H9 (cell line): Measurements from ENCODE around the gene MOCOS. TPM values are rescaled to one million over a fixed set of nuclear protein-coding genes. Genes with fewer than 3 reads are reported as not detected.

ENCODE experiments used
- DNase-seq: peaks from one replicate; pipeline ENCODE4 v3.0.0-alpha.2; 2017
- H2AFZ ChIP-seq: one replicate; pipeline ENCODE4 v1.6.1; 2013; ENCODE audit warnings: mild to moderate bottlenecking, low read length, control low read depth, moderate library complexity
- H2AK5ac ChIP-seq: 2 replicates; pipeline ENCODE4 v1.6.1; 2013; ENCODE audit warnings: low read length, control low read depth, mixed read lengths; ENCODE audit not compliant: insufficient read length
- H2BK120ac ChIP-seq: one replicate; pipeline ENCODE4 v1.6.1; 2013; ENCODE audit warnings: low read depth, mild to moderate bottlenecking, low read length, control low read depth, inconsistent platforms; ENCODE audit not compliant: poor library complexity, severe bottlenecking
- H2BK12ac ChIP-seq: 2 replicates; pipeline ENCODE4 v1.6.1; 2013; ENCODE audit warnings: low read length, control low read depth, mixed read lengths, low read depth; ENCODE audit not compliant: insufficient read length
- H2BK15ac ChIP-seq: 2 replicates; pipeline ENCODE4 v1.6.1; 2013; ENCODE audit warnings: low read depth, low read length, control low read depth
- H2BK20ac ChIP-seq: one replicate; pipeline ENCODE4 v1.6.1; 2013; ENCODE audit warnings: low read depth, mild to moderate bottlenecking, low read length, control low read depth, inconsistent platforms; ENCODE audit not compliant: poor library complexity, severe bottlenecking
- H2BK5ac ChIP-seq: 2 replicates; pipeline ENCODE4 v1.6.1; 2013; ENCODE audit warnings: low read length, control low read depth, mixed read lengths; ENCODE audit not compliant: insufficient read length
- H3K14ac ChIP-seq: 2 replicates; pipeline ENCODE4 v1.6.1; 2013; ENCODE audit warnings: low read length, control low read depth; ENCODE audit not compliant: insufficient read depth
- H3K18ac ChIP-seq: 2 replicates; pipeline ENCODE4 v1.6.1; 2013; ENCODE audit warnings: low read depth, mild to moderate bottlenecking, mixed read lengths, low read length, control low read depth; ENCODE audit not compliant: insufficient read length
- H3K23ac ChIP-seq: 2 replicates; pipeline ENCODE4 v1.6.1; 2013; ENCODE audit warnings: low read length, control low read depth, mixed read lengths, low read depth; ENCODE audit not compliant: insufficient read length
- H3K23me2 ChIP-seq: 2 replicates; pipeline ENCODE4 v1.6.1; 2013; ENCODE audit warnings: low read depth, mild to moderate bottlenecking, mixed read lengths, low read length, control low read depth; ENCODE audit not compliant: insufficient read length, poor library complexity, severe bottlenecking
- H3K27ac ChIP-seq: 2 replicates; pipeline ENCODE4 v1.5.1; 2013; ENCODE audit warnings: low read length, control low read depth, mixed read lengths, low read depth; ENCODE audit not compliant: insufficient read length
- H3K27me3 ChIP-seq: 2 replicates; pipeline ENCODE4 v1.6.1; 2013; ENCODE audit warnings: low read length, control low read depth, inconsistent platforms; ENCODE audit not compliant: insufficient read depth
- H3K4ac ChIP-seq: 2 replicates; pipeline ENCODE4 v1.6.1; 2013; ENCODE audit warnings: low read depth, mild to moderate bottlenecking, control low read depth, inconsistent platforms, low read length, moderate library complexity
- H3K4me1 ChIP-seq: 2 replicates; pipeline ENCODE4 v1.6.1; 2013; ENCODE audit warnings: low read length, control low read depth, inconsistent platforms; ENCODE audit not compliant: insufficient read depth
- H3K4me2 ChIP-seq: 2 replicates; pipeline ENCODE4 v1.6.1; 2013; ENCODE audit warnings: low read length, control low read depth, mixed read lengths; ENCODE audit not compliant: insufficient read length, insufficient read depth
- H3K56ac ChIP-seq: 2 replicates; pipeline ENCODE4 v1.6.1; 2013; ENCODE audit warnings: low read depth, mild to moderate bottlenecking, mixed read lengths, low read length, control low read depth; ENCODE audit not compliant: insufficient read length
- H3K79me1 ChIP-seq: 2 replicates; pipeline ENCODE4 v1.6.1; 2013; ENCODE audit warnings: low read depth, mild to moderate bottlenecking, moderate library complexity, low read length, control low read depth, inconsistent platforms; ENCODE audit not compliant: insufficient read depth, poor library complexity, severe bottlenecking
- H3K79me2 ChIP-seq: 2 replicates; pipeline ENCODE4 v1.6.1; 2013; ENCODE audit warnings: low read length, control low read depth, inconsistent platforms; ENCODE audit not compliant: insufficient read depth
- H3K9ac ChIP-seq: 2 replicates; pipeline ENCODE4 v1.6.1; 2013; ENCODE audit warnings: low read length, control low read depth, mixed read lengths; ENCODE audit not compliant: insufficient read length; ENCODE audit errors: extremely low read depth
- H3K9me3 ChIP-seq: one replicate; pipeline ENCODE4 v1.6.1; 2013; ENCODE audit warnings: low read depth, low read length, inconsistent platforms; ENCODE audit not compliant: control insufficient read depth
- H3T11ph ChIP-seq: one replicate; pipeline ENCODE4 v1.6.1; 2013; ENCODE audit warnings: mild to moderate bottlenecking, low read length, control low read depth, inconsistent platforms
- H4K20me1 ChIP-seq: one replicate; pipeline ENCODE4 v1.6.1; 2013; ENCODE audit not compliant: control insufficient read depth, insufficient read length, insufficient read depth
- H4K5ac ChIP-seq: 2 replicates; pipeline ENCODE4 v1.6.1; 2013; ENCODE audit warnings: low read depth, mild to moderate bottlenecking, mixed read lengths, low read length, control low read depth; ENCODE audit not compliant: insufficient read length
- H4K8ac ChIP-seq: replicated peaks from 2 replicates; pipeline ENCODE4 v1.6.1; 2013; ENCODE audit warnings: low read length, control low read depth, mixed read lengths, low read depth; ENCODE audit not compliant: insufficient read length
- H4K91ac ChIP-seq: 2 replicates; pipeline ENCODE4 v1.6.1; 2013; ENCODE audit warnings: low read depth, mild to moderate bottlenecking, moderate library complexity, mixed read lengths, low read length, control low read depth; ENCODE audit not compliant: insufficient read length
- H3K27ac Mint-ChIP-seq, 3 experiments: 2 replicates in 2 of 3; 3 replicates in 1 of 3; pipeline ENCODE4 v1.8.0; 2020 to 2021; ENCODE audit warnings: mixed read lengths in 3 of 3, mild to moderate bottlenecking in 1 of 3, moderate library complexity in 1 of 3
- H3K27me3 Mint-ChIP-seq: 2 replicates; pipeline ENCODE4 v1.8.0; 2021; ENCODE audit warnings: low read depth, mild to moderate bottlenecking, moderate library complexity, mixed read lengths
- H3K36me3 Mint-ChIP-seq, 3 experiments: 2 replicates in 2 of 3; 3 replicates in 1 of 3; pipeline ENCODE4 v1.8.0; 2020 to 2021; ENCODE audit warnings: low read depth in 3 of 3, mixed read lengths in 3 of 3; ENCODE audit not compliant: insufficient read depth in 1 of 3
- H3K4me1 Mint-ChIP-seq, 2 experiments: 2 replicates each; pipeline ENCODE4 v1.8.0; 2020; ENCODE audit warnings: mixed read lengths in 2 of 2
- H3K4me3 Mint-ChIP-seq, 2 experiments: 2 replicates in 1 of 2; 3 replicates in 1 of 2; pipeline ENCODE4 v1.8.0; 2020 to 2021; ENCODE audit warnings: mild to moderate bottlenecking in 2 of 2, mixed read lengths in 2 of 2, moderate library complexity in 1 of 2
- H3K9me3 Mint-ChIP-seq, 2 experiments: 2 replicates in 1 of 2; 3 replicates in 1 of 2; pipeline ENCODE4 v1.8.0; 2020; ENCODE audit warnings: mild to moderate bottlenecking in 2 of 2, mixed read lengths in 2 of 2, moderate library complexity in 1 of 2
- CTCF ChIP-seq: fragments of 200-600 bp; sonication (generic); conservative IDR thresholded peaks from 3 replicates; pipeline ENCODE4 v1.8.0; 2021; ENCODE audit warnings: antibody characterized with exemption, mild to moderate bottlenecking
- total RNA-seq: library from RNA; stranded (reverse); gene quantifications from 2 replicates; pipeline ENCODE4 v1.2.1, GENCODE V29; 2021

Gene MOCOS
- total RNA-seq, 1 experiment from 2014 or later, result 6.0 TPM

- H3K9ac ChIP-seq, result no peak overlapping the region
- no peaks in the 10 kb centered on the region for H3K4me1 ChIP-seq
- no peak overlapping the region for H4K5ac ChIP-seq
- no peak overlapping the region for H4K91ac ChIP-seq
- no peak overlapping the region for H3K23ac ChIP-seq
- no peak overlapping the region for H2BK120ac ChIP-seq
- H3K14ac ChIP-seq, result no peak overlapping the region
- no peak overlapping the region for H2BK12ac ChIP-seq
- H3K9me3 ChIP-seq, result no peaks in the 10 kb centered on the region
- no peak overlapping the region for H3K4me2 ChIP-seq
- H3K56ac ChIP-seq, result no peak overlapping the region
- H3K4me3 Mint-ChIP-seq, result no peak overlapping the region
- H2AK5ac ChIP-seq, result no peak overlapping the region
- H2AFZ ChIP-seq, result no peak overlapping the region
- H3K23me2 ChIP-seq, result no peaks in the 10 kb centered on the region
- no peaks in the 10 kb centered on the region; a peak in 1 of 4 replicates for H3K4me1 Mint-ChIP-seq
- peak; percentile 26; the same call in 1 of the 3 replicates for TF ChIP-seq CTCF
- no peaks in the 10 kb centered on the region for H3K27me3 ChIP-seq
- no peak overlapping the region for H4K8ac ChIP-seq
- no peak overlapping the region for H3K18ac ChIP-seq
- no peak overlapping the region for H2BK5ac ChIP-seq
- H3K27ac ChIP-seq, result no peak overlapping the region
- H3T11ph ChIP-seq, result no peak overlapping the region
- H3K27me3 Mint-ChIP-seq, result no peaks in the 10 kb centered on the region
- DNase-seq, result no peak
- no peaks in the 10 kb centered on the region for H4K20me1 ChIP-seq
- H3K4ac ChIP-seq, result no peak overlapping the region
- H3K36me3 Mint-ChIP-seq, result peaks cover 1 to 9% (median 5%) of the 10 kb centered on the region in 3 experiments; a peak in 2 of 7 replicates
- no peak overlapping the region for H3K27ac Mint-ChIP-seq
- H3K79me1 ChIP-seq, result no peaks in the 10 kb centered on the region
- no peaks in the 10 kb centered on the region for H3K79me2 ChIP-seq
- H2BK15ac ChIP-seq, result no peak overlapping the region
- no peaks in the 10 kb centered on the region for H3K9me3 Mint-ChIP-seq
- H2BK20ac ChIP-seq, result no peak overlapping the region
Measured at GRCh38 chr18:36197511-36198166, 10.3 kb downstream of the MOCOS start.
